SK-N-SH (cell line): ENCODE results near the gene PDIK1L. TPM values are rescaled to one million over a fixed set of nuclear protein-coding genes. Genes with fewer than 3 reads are reported as not detected.

ENCODE experiments used
- CTCF ChIA-PET: fragments of 300-600, 350-600 bp; formaldehyde crosslinking; extraction: SDS; loops from one replicate; lab custom pipeline; 2021; lab: Yijun Ruan, JAX
- POLR2A ChIA-PET: fragments of 350-600 bp; sonication (Branson Sonifier 250); formaldehyde crosslinking; extraction: SDS; loops from one replicate; lab custom pipeline; 2020; ENCODE audit warnings: antibody characterized with exemption, inconsistent platforms; lab: Yijun Ruan, JAX
- DNase-seq: peaks from one replicate; pipeline ENCODE4 v3.0.0; 2012
- H2AFZ ChIP-seq: fragments of 200-600 bp; sonication (generic); 2 replicates; pipeline ENCODE4 v1.8.1; 2016; ENCODE audit warnings: antibody characterized with exemption, mild to moderate bottlenecking, low read depth
- H3F3A ChIP-seq: fragments of 200-600 bp; sonication (generic); replicated peaks from 2 replicates; pipeline ENCODE3; 2016; ENCODE audit warnings: antibody characterized with exemption, mild to moderate bottlenecking; ENCODE audit not compliant: insufficient read depth
- H3K27ac ChIP-seq, 2 experiments: fragments of 200-500 bp in 1 of 2; fragments of 200-600 bp in 1 of 2; sonication (Bioruptor generic) in 1 of 2; sonication (generic), shearing (Covaris generic) in 1 of 2; 2 replicates each; pipeline versions ENCODE4 v1.5.1 to v1.6.1; 2014 to 2016; ENCODE audit warnings: low read depth in 2 of 2, inconsistent platforms in 1 of 2, low read length in 1 of 2, mild to moderate bottlenecking in 1 of 2, mixed read lengths in 1 of 2
- H3K27me3 ChIP-seq: fragments of 200-600 bp; sonication (generic), shearing (Covaris generic); 2 replicates; pipeline ENCODE4 v1.6.1; 2016; ENCODE audit warnings: mixed run types; ENCODE audit not compliant: insufficient read depth
- H3K36me3 ChIP-seq, 2 experiments: fragments of 200-500 bp in 1 of 2; fragments of 200-600 bp in 1 of 2; sonication (Bioruptor generic) in 1 of 2; sonication (generic) in 1 of 2; replicated peaks in 1 of 2; 2 replicates each; pipeline versions ENCODE3 to v1.5.1; 2014 to 2016; ENCODE audit warnings: low read length in 1 of 2, mild to moderate bottlenecking in 1 of 2; ENCODE audit not compliant: insufficient read depth in 2 of 2, control insufficient read depth in 1 of 2
- H3K4me1 ChIP-seq, 2 experiments: fragments of 200-500 bp in 1 of 2; fragments of 200-600 bp in 1 of 2; sonication (Bioruptor generic) in 1 of 2; sonication (generic), shearing (Covaris generic) in 1 of 2; 2 replicates each; pipeline versions ENCODE4 v1.5.1 to v1.6.1; 2014 to 2016; ENCODE audit warnings: low read depth in 1 of 2, low read length in 1 of 2, mixed run types in 1 of 2; ENCODE audit not compliant: insufficient read depth in 2 of 2, control insufficient read depth in 1 of 2
- H3K4me2 ChIP-seq: fragments of 200-600 bp; sonication (generic), shearing (Covaris generic); 2 replicates; pipeline ENCODE4 v1.6.1; 2017; ENCODE audit warnings: mixed run types
- H3K4me3 ChIP-seq, 2 experiments: fragments of 200-500 bp in 1 of 2; fragments of 200-600 bp in 1 of 2; sonication (Bioruptor generic) in 1 of 2; sonication (generic), shearing (Covaris generic) in 1 of 2; 2 replicates each; pipeline versions ENCODE4 v1.5.1 to v1.8.1; 2014 to 2016; ENCODE audit warnings: low read depth in 2 of 2, inconsistent platforms in 1 of 2, low read length in 1 of 2, mild to moderate bottlenecking in 1 of 2, mixed read lengths in 1 of 2, moderate library complexity in 1 of 2
- H3K79me2 ChIP-seq: fragments of 200-600 bp; sonication (generic); 2 replicates; pipeline ENCODE4 v1.8.1; 2017; ENCODE audit warnings: mild to moderate bottlenecking; ENCODE audit not compliant: insufficient read depth
- H3K9ac ChIP-seq: fragments of 200-600 bp; sonication (generic); 2 replicates; pipeline ENCODE4 v1.6.1; 2017; ENCODE audit warnings: mixed run types
- H3K9me2 ChIP-seq: fragments of 200-600 bp; sonication (generic); 2 replicates; pipeline ENCODE4 v1.6.1; 2017; ENCODE audit warnings: mixed run types
- H3K9me3 ChIP-seq: fragments of 200-600 bp; sonication (generic); 2 replicates; pipeline ENCODE4 v1.6.1; 2017; ENCODE audit warnings: mixed run types, mild to moderate bottlenecking, moderate library complexity
- H4K20me1 ChIP-seq: fragments of 200-600 bp; sonication (generic); 2 replicates; pipeline ENCODE4 v1.6.1; 2017; ENCODE audit warnings: mild to moderate bottlenecking, mixed run types; ENCODE audit not compliant: insufficient read depth
- CTCF ChIP-seq: fragments of 200-600 bp; sonication (generic); IDR thresholded peaks from 2 replicates; pipeline ENCODE4 v1.6.1; 2017; ENCODE audit warnings: antibody characterized with exemption, mild to moderate bottlenecking, moderate library complexity
- ELF1 ChIP-seq: IDR thresholded peaks from 2 replicates; pipeline ENCODE4 v1.4.0; 2012
- EP300 ChIP-seq, 2 experiments: IDR thresholded peaks; 2 replicates each; pipeline versions ENCODE4 v1.4.0 to v1.6.1; 2012; ENCODE audit warnings: borderline replicate concordance in 1 of 2, low read depth in 1 of 2, low read length in 1 of 2
- EZH2phosphoT487 ChIP-seq: fragments of 200-600 bp; sonication (generic); IDR thresholded peaks from 2 replicates; pipeline ENCODE4 v1.6.1; 2017; ENCODE audit warnings: low read depth, mixed run types, mild to moderate bottlenecking, antibody characterized with exemption, moderate library complexity, borderline replicate concordance
- FOSL2 ChIP-seq: IDR thresholded peaks from 2 replicates; pipeline ENCODE4 v1.4.0; 2012; ENCODE audit warnings: low read depth, mild to moderate bottlenecking, moderate library complexity, borderline replicate concordance
- FOXJ3 ChIP-seq: sonication (generic); formaldehyde crosslinking; IDR thresholded peaks from 2 replicates; pipeline ENCODE4 v1.5.1; 2020; ENCODE audit warnings: mild to moderate bottlenecking, missing genetic modification reagents
- FOXM1 ChIP-seq: IDR thresholded peaks from 2 replicates; pipeline ENCODE4 v1.4.0; 2012; ENCODE audit warnings: low read depth, mild to moderate bottlenecking
- GABPA ChIP-seq: IDR thresholded peaks from 2 replicates; pipeline ENCODE4 v1.4.0; 2012; ENCODE audit warnings: low read depth, mild to moderate bottlenecking
- MAX ChIP-seq: IDR thresholded peaks from 2 replicates; pipeline ENCODE4 v1.4.0; 2012; ENCODE audit warnings: low read depth
- RCOR1 ChIP-seq: fragments of 150-350 bp; IDR thresholded peaks from 2 replicates; pipeline ENCODE4 v1.6.1; 2017; ENCODE audit warnings: antibody characterized with exemption, low read length
- SMC3 ChIP-seq: IDR thresholded peaks from 2 replicates; pipeline ENCODE4 v1.6.1; 2012; ENCODE audit warnings: low read depth, low read length, improper control_type of control experiment
- TAF1 ChIP-seq: IDR thresholded peaks from 2 replicates; pipeline ENCODE4 v1.6.1; 2012; ENCODE audit warnings: low read depth, mild to moderate bottlenecking, low read length, moderate library complexity, borderline replicate concordance
- TCF12 ChIP-seq: IDR thresholded peaks from 2 replicates; pipeline ENCODE4 v1.4.0; 2012
- USF1 ChIP-seq: IDR thresholded peaks from 2 replicates; pipeline ENCODE4 v1.4.0; 2012; ENCODE audit warnings: low read depth, borderline replicate concordance
- WGBS: methylation state at CpG from one replicate; pipeline ENCODE4 v1.1.6; 2017; ENCODE audit warnings: low lambda C conversion rate; 5-methylcytosine and 5-hydroxymethylcytosine counted together
- polyA plus RNA-seq, 3 experiments: library from polyadenylated mRNA; depleted of rRNA; stranded (reverse); fragments of >200 nt; gene quantifications; 2 replicates each; pipeline ENCODE4 v1.2.3, GENCODE V29; 2012

The PDIK1L gene
- polyA plus RNA-seq, 1 of the 3 experiments (the other 2 are of a cell fraction): 1.2 TPM

- H3K4me2 ChIP-seq: peak overlapping the region; percentile 99
- peaks cover 24% of the 10 kb centered on the region for H3K79me2 ChIP-seq
- peaks cover 15 to 16% of the 10 kb centered on the region in 2 experiments for H3K36me3 ChIP-seq
- H3K27me3 ChIP-seq: no peaks in the 10 kb centered on the region
- peaks cover 5 to 13% of the 10 kb centered on the region in 2 experiments for H3K4me1 ChIP-seq
- peak overlapping the region; percentile 94 to 99 for H3K4me3 ChIP-seq
- no peak for DNase-seq
- H3K9ac ChIP-seq: peak overlapping the region; percentile 83
- no peak for TF ChIP-seq FOSL2
- TF ChIP-seq TAF1: no peak
- 0 out of 2 replicates have a peak, but pooled peaks have one; percentile 13 for TF ChIP-seq MAX
- no peak for TF ChIP-seq GABPA
- TF ChIP-seq EZH2phosphoT487: no peak
- no peak for TF ChIP-seq ELF1
- no peaks in the 10 kb centered on the region for H3F3A ChIP-seq
- WGBS: 9% methylated on average over 8 of the region's 9 CpGs
- H3K9me2 ChIP-seq: no peaks in the 10 kb centered on the region
- ChIA-PET CTCF (interaction anchor here (0.6 to 15.7 kb wide), 5 partner anchors 9 to 445 kb away, joined by 3 to 235 read pairs (median 5); partner anchors contain the start of gene CEP85), POLR2A (interaction anchor here (0.7 to 1.9 kb wide), 4 partner anchors 9 to 43 kb away, joined by 3 to 6 read pairs (median 4); no protein-coding TSS in a partner anchor)
- H3K9me3 ChIP-seq: no peaks in the 10 kb centered on the region
- H2AFZ ChIP-seq: peak overlapping the region; percentile 98
- H4K20me1 ChIP-seq: no peaks in the 10 kb centered on the region
- peak overlapping the region in 1 of 2 experiments; percentile 90; a peak in 3 of 4 replicates for H3K27ac ChIP-seq
Measured at GRCh38 chr1:26112407-26112775, 767 bp downstream of the PDIK1L start.

GRCh38 chr1:26114165-26114927 lies 2.7 kb downstream of the PDIK1L start:
- 87% methylated on average over 12 of the region's 12 CpGs for WGBS
- no peaks in the 10 kb centered on the region for H4K20me1 ChIP-seq
- H3K4me2 ChIP-seq: no peak overlapping the region
- ChIA-PET CTCF (interaction anchor here (1.1 to 15.7 kb wide), 3 partner anchors 10 to 207 kb away, joined by 4 to 235 read pairs (median 7); no protein-coding TSS in a partner anchor), POLR2A (interaction anchor here (1.0 kb wide), 1 partner anchor 13 kb away, joined by 3 read pairs; no protein-coding TSS in a partner anchor)
- H3K9me2 ChIP-seq: no peaks in the 10 kb centered on the region
- no peaks in the 10 kb centered on the region for H3K27me3 ChIP-seq
- H3K4me3 ChIP-seq: no peak overlapping the region
- TF ChIP-seq RCOR1: no peak
- no peak for TF ChIP-seq CTCF
- no peak for TF ChIP-seq FOXM1
- no peak for TF ChIP-seq EP300 (IDR thresholded peaks at IDR 0.05; ENCODE audit: borderline replicate concordance in 1 of 2, low read depth in 1 of 2, low read length in 1 of 2)
- no peak for TF ChIP-seq USF1
- TF ChIP-seq SMC3: no peak
- TF ChIP-seq TCF12: no peak
- TF ChIP-seq FOXJ3: no peak
- H3K79me2 ChIP-seq: peaks cover 24% of the 10 kb centered on the region
- H2AFZ ChIP-seq: no peak overlapping the region
- no peaks in the 10 kb centered on the region for H3K9me3 ChIP-seq
- H3K4me1 ChIP-seq: peaks cover 5 to 13% of the 10 kb centered on the region in 2 experiments
- H3K9ac ChIP-seq: no peak overlapping the region
- peaks cover 15 to 23% of the 10 kb centered on the region in 2 experiments for H3K36me3 ChIP-seq
- H3F3A ChIP-seq: no peaks in the 10 kb centered on the region
- no peak overlapping the region for H3K27ac ChIP-seq
- DNase-seq: no peak
